HepG2 (cell line): Measurements from ENCODE around the gene MPC2. TPM values are rescaled to one million over a fixed set of nuclear protein-coding genes. Genes with fewer than 3 reads are reported as not detected.

ENCODE experiments used
- ATF4 ChIP-seq, 2 experiments: fragments of 450-650 bp in 1 of 2; sonication (generic) in 1 of 2; formaldehyde crosslinking; IDR thresholded peaks; 2 replicates each; pipeline versions ENCODE4 v1.5.0 to v1.8.0; 2020 to 2022; ENCODE audit warnings: mild to moderate bottlenecking in 1 of 2, missing genetic modification reagents in 1 of 2
- BRF2 ChIP-seq: sonication (generic); formaldehyde crosslinking; IDR thresholded peaks from 2 replicates; pipeline ENCODE4 v1.8.1; 2022; ENCODE audit warnings: mild to moderate bottlenecking, missing genetic modification reagents
- CBX2 ChIP-seq, 2 experiments: fragments of 200-600 bp in 1 of 2; sonication (generic); formaldehyde crosslinking in 1 of 2; IDR thresholded peaks; 2 replicates each; pipeline versions ENCODE4 v1.7.0 to v1.8.1; 2018 to 2022; ENCODE audit warnings: low read depth in 2 of 2, low read length in 1 of 2, mild to moderate bottlenecking in 1 of 2, missing genetic modification reagents in 1 of 2
- CEBPG ChIP-seq: IDR thresholded peaks from 2 replicates; pipeline ENCODE4 v1.6.1; 2016
- ELF4 ChIP-seq: sonication (generic); formaldehyde crosslinking; IDR thresholded peaks from 2 replicates; pipeline ENCODE4 v1.5.0; 2020; ENCODE audit warnings: missing genetic modification reagents, mild to moderate bottlenecking, moderate library complexity, borderline replicate concordance
- EP300 ChIP-seq, 3 experiments: sonication (generic) in 1 of 3; formaldehyde crosslinking in 1 of 3; IDR thresholded peaks; 2 replicates each; pipeline versions ENCODE4 v1.5.1 to v1.6.1; 2011 to 2020; ENCODE audit warnings: low read depth in 2 of 3, low read length in 2 of 3, borderline replicate concordance in 1 of 3, improper control_type of control experiment in 1 of 3, mild to moderate bottlenecking in 1 of 3, missing genetic modification reagents in 1 of 3, moderate library complexity in 1 of 3
- FOXJ3 ChIP-seq: sonication (generic); formaldehyde crosslinking; IDR thresholded peaks from 2 replicates; pipeline ENCODE4 v1.4.0; 2020; ENCODE audit warnings: missing genetic modification reagents, mild to moderate bottlenecking, borderline replicate concordance
- FOXK2 ChIP-seq: fragments of 450-650 bp; IDR thresholded peaks from 2 replicates; pipeline ENCODE4 v1.6.1; 2016
- HDAC1 ChIP-seq: sonication (generic); formaldehyde crosslinking; IDR thresholded peaks from 2 replicates; pipeline ENCODE4 v1.5.1; 2020; ENCODE audit warnings: mild to moderate bottlenecking, missing genetic modification reagents
- HOXA5 ChIP-seq: sonication (generic); formaldehyde crosslinking; IDR thresholded peaks from 2 replicates; pipeline ENCODE4 v1.4.0; 2020; ENCODE audit warnings: missing genetic modification reagents
- MATR3 ChIP-seq: sonication (generic); formaldehyde crosslinking; IDR thresholded peaks from 2 replicates; pipeline ENCODE4 v1.4.0; 2020; ENCODE audit warnings: missing genetic modification reagents
- MTA1 ChIP-seq: sonication (generic); formaldehyde crosslinking; IDR thresholded peaks from 2 replicates; pipeline ENCODE4 v1.4.0; 2020; ENCODE audit warnings: missing genetic modification reagents, mild to moderate bottlenecking, borderline replicate concordance
- NFRKB ChIP-seq: fragments of 450-650 bp; IDR thresholded peaks from 2 replicates; pipeline ENCODE4 v1.6.1; 2017
- PITX1 ChIP-seq: sonication (generic); formaldehyde crosslinking; IDR thresholded peaks from 2 replicates; pipeline ENCODE4 v1.5.1; 2020; ENCODE audit warnings: mild to moderate bottlenecking, missing genetic modification reagents
- PLSCR1 ChIP-seq: sonication (generic); formaldehyde crosslinking; IDR thresholded peaks from 2 replicates; pipeline ENCODE4 v1.5.0; 2020; ENCODE audit warnings: missing genetic modification reagents, mild to moderate bottlenecking, borderline replicate concordance
- RARG ChIP-seq: sonication (generic); formaldehyde crosslinking; IDR thresholded peaks from 2 replicates; pipeline ENCODE4 v1.4.0; 2020; ENCODE audit warnings: low read depth, mild to moderate bottlenecking, missing genetic modification reagents
- TFAP4 ChIP-seq: sonication (generic); IDR thresholded peaks from 2 replicates; pipeline ENCODE4 v1.6.1; 2016; ENCODE audit warnings: low read depth, borderline replicate concordance
- THAP7 ChIP-seq: sonication (generic); formaldehyde crosslinking; IDR thresholded peaks from 2 replicates; pipeline ENCODE4 v1.8.1; 2023; ENCODE audit warnings: mild to moderate bottlenecking, missing genetic modification reagents
- ZNF235 ChIP-seq: sonication (generic); formaldehyde crosslinking; IDR thresholded peaks from 2 replicates; pipeline ENCODE4 v1.8.1; 2023; ENCODE audit warnings: mild to moderate bottlenecking, missing genetic modification reagents, borderline replicate concordance
- ZNF30 ChIP-seq: sonication (generic); formaldehyde crosslinking; IDR thresholded peaks from 2 replicates; pipeline ENCODE4 v1.5.0; 2020; ENCODE audit warnings: mild to moderate bottlenecking, missing genetic modification reagents
- ZNF367 ChIP-seq: sonication (generic); formaldehyde crosslinking; IDR thresholded peaks from 2 replicates; pipeline ENCODE4 v1.4.0; 2020; ENCODE audit warnings: missing genetic modification reagents, borderline replicate concordance
- ZNF605 ChIP-seq: sonication (generic); formaldehyde crosslinking; IDR thresholded peaks from 2 replicates; pipeline ENCODE4 v1.8.0; 2022; ENCODE audit warnings: mild to moderate bottlenecking, missing genetic modification reagents
- ZNF614 ChIP-seq: IDR thresholded peaks from 2 replicates; pipeline ENCODE4 v1.6.1; 2018; ENCODE audit warnings: missing biosample characterization, missing genetic modification reagents, inconsistent platforms, borderline replicate concordance
- ZNF629 ChIP-seq: sonication (generic); formaldehyde crosslinking; conservative IDR thresholded peaks from 2 replicates; pipeline ENCODE4 v1.5.0; 2020; ENCODE audit warnings: missing genetic modification reagents
- ZNF788 ChIP-seq: sonication (generic); formaldehyde crosslinking; IDR thresholded peaks from 2 replicates; pipeline ENCODE4 v1.5.0; 2020; ENCODE audit warnings: mild to moderate bottlenecking, missing genetic modification reagents, borderline replicate concordance
- ZNF891 ChIP-seq: sonication (generic); formaldehyde crosslinking; IDR thresholded peaks from 2 replicates; pipeline ENCODE4 v1.5.0; 2020; ENCODE audit warnings: mild to moderate bottlenecking, missing genetic modification reagents
- polyA plus RNA-seq, 8 experiments: library from polyadenylated mRNA; depleted of rRNA in 3 of 8; stranded (reverse) in 7 of 8; unstranded in 1 of 8; fragments of >200 nt; fragmentation: Illumina TruSeq in 4 of 8; extraction: Trizol in 4 of 8; gene quantifications; 2 replicates each; pipeline versions ENCODE4 v1.2.1 to v1.2.3, GENCODE V29; 2011 to 2016; ENCODE audit warnings: low read depth in 4 of 8, missing spikeins in 1 of 8, mixed read lengths in 1 of 8; ENCODE audit not compliant: insufficient read depth in 1 of 8
- total RNA-seq, 5 experiments: library from RNA; depleted of rRNA; stranded (reverse); fragments of >200 nt; fragmentation: Illumina TruSeq; extraction: Trizol; gene quantifications; 2 replicates each; pipeline ENCODE4 v1.2.3, GENCODE V29; 2016; ENCODE audit warnings: low read depth in 1 of 5

The MPC2 gene
- total and polyA plus RNA-seq, 2 of the 13 experiments (the other 11 are each of a cell fraction or from before 2014, with no cell fraction given): 38.8 to 136 TPM

- TF ChIP-seq ZNF367 (CRISPR knock-in tag) (no peak), BRF2 (CRISPR knock-in tag) (no peak), MTA1 (CRISPR knock-in tag) (no peak), ZNF891 (CRISPR knock-in tag) (no peak), ZNF788 (CRISPR knock-in tag) (no peak), THAP7 (CRISPR knock-in tag) (no peak), HOXA5 (CRISPR knock-in tag) (no peak), PITX1 (CRISPR knock-in tag) (0 out of 2 replicates have a peak, but pooled peaks have one; percentile 34), ZNF30 (CRISPR knock-in tag) (no peak), ZNF614 (peak; percentile 31; the same call in 1 of the 2 replicates), ATF4 (CRISPR knock-in tag; IDR thresholded peaks at IDR 0.05) (no peak; a peak in 1 of 4 replicates), CEBPG (CRISPR knock-in tag) (peak; percentile 87), HDAC1 (peak; percentile 53), CBX2 (IDR thresholded peaks at IDR 0.05; ENCODE audit: low read depth, low read length) (no peak), CBX2 (CRISPR knock-in tag; IDR thresholded peaks at IDR 0.05; ENCODE audit: low read depth) (no peak), FOXJ3 (CRISPR knock-in tag) (0 out of 2 replicates have a peak, but pooled peaks have one; percentile 45), ZNF235 (CRISPR knock-in tag) (no peak), TFAP4 (0 out of 2 replicates have a peak, but pooled peaks have one; percentile 15), ZNF629 (CRISPR knock-in tag) (no peak), PLSCR1 (no peak), ELF4 (no peak), RARG (no peak), NFRKB (no peak), MATR3 (CRISPR knock-in tag) (no peak), EP300 (IDR thresholded peaks at IDR 0.05; ENCODE audit: low read depth in 2 of 2, low read length in 2 of 2) (peak in 1 of 2 experiments; percentile 70; a peak in 1 of 4 replicates), EP300 (CRISPR knock-in tag; IDR thresholded peaks at IDR 0.05; ENCODE audit: borderline replicate concordance) (no peak), FOXK2 (no peak), ZNF605 (CRISPR knock-in tag) (no peak)
Measured at GRCh38 chr1:167913895-167914496, 22.9 kb downstream of the MPC2 start, which contains the start of gene ADCY10 (continued).
